A549 treated with ZK216348 at 1 μM for 4 hours (cell line): ENCODE data around the gene MYH4. TPM values are rescaled to one million over a fixed set of nuclear protein-coding genes. Genes with fewer than 3 reads are reported as not detected.

ENCODE experiments used
- total RNA-seq: library from RNA; stranded (reverse); fragments of 200-300 nt; extraction: Qiagen RNA extraction; gene quantifications from 5 replicates; pipeline ENCODE4 v1.2.3, GENCODE V29; 2022; ENCODE audit warnings: low read depth

Gene MYH4
- total RNA-seq, result not detected in 5 replicates

GRCh38 chr17:10469459-10469858, at the start of gene MYH4:
Gene MYH4, minus strand, starts transcription at chr17:10469559. Its CDS starts 2,814 bp downstream, at chr17:10466745.

DNA sequence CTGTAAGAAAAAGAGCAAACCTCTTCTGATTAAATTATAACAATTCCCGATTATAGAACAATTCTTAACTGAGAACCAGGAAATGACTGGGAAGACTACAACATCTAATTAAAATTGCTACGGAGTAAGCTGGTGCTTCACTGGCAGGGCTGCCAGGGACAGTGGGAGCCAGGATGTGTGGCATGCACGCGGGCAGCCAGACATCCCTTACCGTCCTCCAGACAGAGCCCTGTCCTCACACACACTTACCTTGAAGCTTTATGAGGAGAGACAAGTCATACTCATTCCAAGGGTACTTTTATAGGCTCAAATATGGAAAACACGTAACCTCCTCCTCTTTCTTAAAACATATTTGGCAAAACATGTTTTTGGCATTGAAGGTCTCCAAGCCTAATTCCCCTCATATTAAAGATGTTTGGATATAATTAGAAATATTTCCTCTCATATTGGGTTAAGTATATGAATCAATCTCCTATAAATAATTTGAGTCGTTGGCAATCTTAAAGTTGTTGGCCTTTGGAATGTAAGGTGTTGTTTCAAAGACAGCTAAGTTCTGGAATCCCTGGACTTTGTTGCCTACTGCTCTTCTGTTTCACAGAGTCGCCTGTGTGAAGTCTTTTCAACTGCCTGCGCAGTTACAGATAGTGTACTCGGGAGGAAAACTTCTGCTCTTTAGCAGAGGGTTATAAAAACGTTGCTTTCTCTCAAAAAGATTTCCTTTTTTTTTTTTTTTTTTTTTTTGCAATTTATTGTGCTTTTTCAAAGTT, 49.1 kb upstream of the MYH4 start, which contains the start of gene MYH1:
TSS of gene MYH1 (minus strand) at position 272 of the 767 bp plus-strand sequence. CDS start 1,900 bp downstream, outside the sequence.

GRCh38 chr17:10421900-10422542, 47.3 kb downstream of the MYH4 start, which contains the start of gene MYH8:
Gene MYH8, minus strand, starts transcription at chr17:10421950. Its CDS starts 1,723 bp downstream, at chr17:10420227.

Other genes with a start within 250 kb of the MYH4 start
- gene MYH13, start 96.6 kb downstream of the MYH4 start, total RNA-seq, result not detected in 5 replicates
- not detected in 5 replicates for gene MYH8, start 47.6 kb downstream of the MYH4 start, total RNA-seq
- gene MYH1, start 49.0 kb upstream of the MYH4 start, total RNA-seq, result not detected in 5 replicates
- not detected in 5 replicates for gene MYH2, start 80.1 kb upstream of the MYH4 start, total RNA-seq
- 0.44 to 1.4 TPM (median 1.2 TPM) in 5 replicates for gene MYH3, start 187.8 kb upstream of the MYH4 start, total RNA-seq
- gene SCO1, start 228.0 kb upstream of the MYH4 start, total RNA-seq, result 50.9 to 59.5 TPM (median 58.3 TPM) in 5 replicates
- 6.3 to 8.6 TPM (median 8.3 TPM) in 5 replicates for gene ADPRM, start 228.0 kb upstream of the MYH4 start, total RNA-seq